Activated T-cell treated with anti-CD3 and anti-CD28 coated beads, Interleukin-2, amount 50 U/mL, for 48 hours (primary cell): ENCODE data around the gene PAX7.
"Not testable (repeated sequence)": the region's sequence is repeated elsewhere in the genome, so short reads cannot be mapped to it uniquely, and the experiment has no call there.

Source experiments
- DNase-seq, 2 experiments: peaks; one replicate each; pipeline ENCODE4 v3.0.0-alpha.2; 2020

The PAX7 gene

DNA sequence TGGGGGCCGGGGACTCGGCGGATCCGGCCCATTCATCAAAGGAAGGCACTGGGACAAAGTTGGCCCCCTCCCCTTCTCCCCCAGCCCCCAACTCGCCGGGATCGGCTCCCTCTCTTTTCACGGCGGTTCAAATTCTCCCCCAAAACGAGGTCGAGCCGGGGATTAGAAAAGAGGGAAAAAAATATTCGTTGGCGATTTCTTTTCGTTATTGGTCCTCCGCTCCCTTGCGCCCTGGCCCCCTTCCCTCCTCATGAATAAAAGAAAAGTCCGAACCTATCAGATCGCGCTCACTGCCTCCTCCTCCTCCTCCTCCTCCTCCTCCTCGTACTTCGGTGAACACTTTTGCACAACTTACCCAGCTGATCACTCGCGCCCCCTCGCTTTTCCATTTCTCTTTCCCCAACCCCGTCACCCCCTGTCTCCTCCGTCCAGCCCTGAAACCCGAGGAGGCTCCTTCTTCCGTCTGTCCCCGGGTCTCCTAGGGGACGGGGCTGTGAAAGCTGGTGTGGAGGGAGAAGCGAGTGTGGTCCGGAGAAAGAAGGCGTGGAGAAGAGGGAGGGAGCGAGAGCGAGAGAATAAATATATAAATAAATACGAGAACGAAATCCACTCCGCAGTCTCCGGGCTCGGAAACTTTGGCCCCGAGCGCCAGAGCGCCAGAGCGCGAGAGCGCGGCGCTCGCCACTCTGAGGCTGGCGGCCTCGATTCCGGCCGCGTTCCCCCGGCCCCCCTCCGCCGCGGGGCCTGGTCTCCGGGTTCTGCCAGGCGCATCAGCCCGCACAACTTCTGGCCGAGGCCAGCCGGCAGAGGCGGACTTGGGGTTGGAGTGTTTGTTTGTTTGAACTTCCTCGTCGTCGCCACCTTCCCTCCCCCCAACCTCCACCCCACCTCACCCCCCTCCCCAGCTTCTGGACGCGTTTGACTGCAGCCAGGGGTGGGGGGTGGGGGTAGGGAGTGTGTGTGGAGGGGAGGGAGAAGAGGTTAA lies at the start of gene PAX7:
Gene PAX7 (plus strand): TSS at position 336 of the 985 bp plus-strand sequence. CDS start 758 bp downstream, outside the sequence.
- DNase-seq, result no peak

DNA sequence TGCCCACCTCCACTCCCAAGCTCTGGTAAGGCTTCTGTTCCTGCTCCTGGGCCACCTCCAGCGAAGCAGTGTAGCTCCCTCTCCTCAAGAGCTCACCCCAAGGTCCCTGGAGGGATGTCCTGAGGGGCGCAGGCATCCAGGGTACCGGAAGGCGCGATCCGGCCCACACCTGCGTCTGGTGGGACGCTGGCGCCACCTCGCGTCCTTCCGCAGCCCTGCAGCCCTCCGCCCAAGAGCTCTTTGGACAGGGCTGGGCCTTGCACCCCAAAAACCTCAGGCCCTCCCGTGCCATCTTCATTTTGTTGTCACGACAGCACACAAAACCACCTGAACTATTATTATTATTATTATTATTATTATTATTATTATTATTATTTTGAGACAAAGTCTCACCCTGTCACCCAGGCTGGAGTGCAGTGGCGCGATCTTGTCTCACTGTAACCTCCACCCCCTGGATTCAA lies 49.2 kb upstream of the PAX7 start:
- DNase-seq, result peak; percentile 69 to 74

DNA sequence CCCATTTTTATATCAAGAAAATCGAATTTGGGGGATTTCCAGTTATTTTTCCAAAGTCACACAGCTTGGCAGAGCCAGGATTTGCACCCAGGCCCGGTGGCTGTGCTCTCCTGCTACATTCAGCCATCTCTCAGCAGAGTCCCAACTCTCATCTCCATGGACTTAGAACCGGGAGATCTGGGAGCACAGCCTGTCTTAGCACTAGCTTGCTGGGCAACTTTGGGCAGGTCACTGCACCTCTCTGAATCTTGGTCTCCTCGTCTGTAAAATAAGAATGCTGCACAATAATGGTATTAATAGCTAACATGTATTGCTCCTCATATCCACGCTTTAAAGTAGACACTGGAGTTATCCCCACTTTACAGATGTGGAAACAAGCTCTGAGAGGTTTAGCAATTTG lies 47.8 kb upstream of the PAX7 start:
- DNase-seq, result no peak

DNA sequence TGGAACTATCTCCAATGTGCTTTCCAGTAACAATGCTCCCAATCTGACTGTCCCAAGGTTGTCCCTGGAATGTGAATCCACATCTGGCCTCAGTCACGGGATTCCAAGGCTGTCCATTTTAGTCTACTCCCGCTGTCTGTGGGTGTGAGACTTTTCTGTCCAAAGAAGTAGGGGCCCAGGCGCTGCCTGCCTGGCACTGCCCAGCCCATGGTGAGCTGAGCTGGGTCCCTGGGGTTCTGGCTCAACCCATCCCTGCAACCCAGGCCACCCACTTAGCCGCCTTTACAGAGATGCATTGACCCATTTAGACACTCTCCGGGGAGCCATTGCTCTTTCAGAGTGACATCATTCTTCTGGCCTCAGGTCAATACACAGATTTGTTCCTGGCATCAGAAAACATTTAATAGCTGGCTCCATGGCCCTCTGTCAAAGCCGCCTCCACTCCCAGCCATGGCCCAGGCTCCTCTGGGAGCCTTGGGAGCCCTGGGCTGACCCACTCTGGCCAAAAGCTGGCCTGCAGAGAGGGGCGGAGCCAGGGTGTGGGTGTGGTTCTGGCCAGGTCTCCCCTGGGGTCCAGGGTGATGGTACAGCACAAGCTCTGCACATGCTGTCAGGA lies 47.2 kb upstream of the PAX7 start:
- no peak for DNase-seq

DNA sequence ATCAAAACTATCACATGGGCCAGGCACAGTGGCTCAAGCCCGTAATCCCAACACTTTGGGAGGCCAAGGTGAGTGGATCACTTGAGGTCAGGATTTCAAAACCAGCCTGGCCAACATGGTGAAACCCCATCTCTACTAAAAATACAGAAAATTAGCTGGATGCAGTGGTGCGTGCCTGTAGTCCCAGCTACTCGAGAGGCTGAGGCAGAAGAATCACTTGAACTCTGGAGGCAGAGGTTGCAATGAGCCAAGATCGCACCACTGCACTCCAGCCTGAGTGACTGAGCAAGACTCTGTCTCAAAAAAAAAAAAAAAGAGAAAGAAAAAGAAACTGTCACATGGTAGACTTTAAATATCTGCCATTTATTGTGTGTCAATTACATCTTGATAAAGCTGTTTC lies 44.6 kb upstream of the PAX7 start:
- not testable (repeated sequence) for DNase-seq

DNA sequence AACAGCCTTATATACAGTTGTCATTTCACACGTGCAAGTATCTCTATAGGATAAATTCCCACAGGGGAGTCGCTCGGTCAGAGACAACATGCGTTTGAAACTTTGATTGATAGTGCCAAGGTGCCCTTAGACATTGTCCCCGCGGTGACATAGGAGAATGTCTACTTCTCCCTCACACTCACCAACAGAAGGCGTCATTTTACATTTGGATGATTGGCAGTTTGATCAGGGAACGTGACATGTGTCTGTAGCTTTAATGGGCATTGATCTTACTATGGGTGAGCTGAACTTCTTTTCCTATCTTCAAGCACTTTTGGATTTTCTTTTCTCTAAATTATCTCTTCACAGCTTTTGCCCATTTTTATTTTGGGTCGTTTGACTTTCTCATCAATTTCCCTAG lies 42.6 kb upstream of the PAX7 start:
- no peak for DNase-seq

DNA sequence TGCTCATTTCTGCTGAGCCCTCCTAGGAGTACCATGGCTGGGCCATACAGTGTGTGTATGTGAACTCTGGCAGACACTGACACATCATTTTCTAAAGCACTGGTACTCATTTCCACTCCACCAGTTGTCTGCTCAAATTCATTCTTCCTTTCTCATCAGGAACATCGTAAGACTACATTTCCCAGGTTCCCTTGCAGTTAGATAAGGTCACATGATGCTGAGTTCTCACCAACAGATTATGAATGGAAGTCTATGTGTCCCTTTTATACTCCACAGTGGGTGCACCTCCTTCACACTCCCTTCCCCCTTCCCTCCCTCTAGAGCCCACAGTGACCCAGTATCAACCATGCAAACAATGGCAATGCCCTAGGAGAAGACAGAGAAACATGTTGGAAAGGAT lies 38.3 kb upstream of the PAX7 start:
- no peak for DNase-seq

DNA sequence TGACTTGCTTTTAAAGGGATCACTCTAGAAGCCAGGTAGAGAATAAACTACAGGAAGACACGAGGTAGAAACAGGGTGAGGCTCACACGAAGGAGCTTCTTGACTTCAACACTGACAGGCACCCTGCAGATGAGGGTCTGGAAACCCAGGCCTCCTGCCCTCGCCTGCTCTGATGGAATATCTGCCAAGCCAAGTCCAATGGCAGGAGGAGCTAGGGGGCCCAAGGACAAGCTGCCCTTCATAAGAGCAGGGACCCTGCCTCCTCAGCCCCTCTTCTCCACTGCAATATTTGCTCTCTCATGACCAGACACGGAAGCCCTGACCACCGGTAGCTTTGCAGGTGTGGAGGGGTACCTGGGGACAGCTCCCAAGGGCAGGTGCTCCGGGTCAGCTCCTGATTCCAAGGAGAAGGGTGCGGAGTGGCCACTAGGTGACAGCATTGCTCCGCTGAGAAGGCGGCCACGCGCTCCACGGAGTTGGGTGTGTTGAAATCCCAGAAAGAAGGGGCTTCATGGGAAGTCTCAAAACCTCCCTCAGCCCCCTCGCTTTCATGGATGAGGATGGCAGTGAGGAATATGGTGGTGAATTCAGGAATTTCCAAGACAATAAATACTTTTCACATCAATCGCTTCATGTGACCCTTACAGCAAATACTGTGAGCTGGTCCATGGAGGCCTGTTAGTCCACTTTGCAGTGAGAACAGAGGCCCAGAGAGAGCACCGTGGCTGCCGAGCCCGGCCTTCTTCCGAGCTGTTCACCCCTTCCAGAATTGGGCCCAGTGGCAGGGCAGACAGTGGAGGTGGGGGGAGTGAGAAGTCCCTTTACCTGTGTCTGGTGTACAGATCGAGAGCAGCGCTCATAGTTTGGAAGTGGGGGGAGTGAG lies 33.2 kb upstream of the PAX7 start:
- peak; percentile 72 to 73 for DNase-seq

DNA sequence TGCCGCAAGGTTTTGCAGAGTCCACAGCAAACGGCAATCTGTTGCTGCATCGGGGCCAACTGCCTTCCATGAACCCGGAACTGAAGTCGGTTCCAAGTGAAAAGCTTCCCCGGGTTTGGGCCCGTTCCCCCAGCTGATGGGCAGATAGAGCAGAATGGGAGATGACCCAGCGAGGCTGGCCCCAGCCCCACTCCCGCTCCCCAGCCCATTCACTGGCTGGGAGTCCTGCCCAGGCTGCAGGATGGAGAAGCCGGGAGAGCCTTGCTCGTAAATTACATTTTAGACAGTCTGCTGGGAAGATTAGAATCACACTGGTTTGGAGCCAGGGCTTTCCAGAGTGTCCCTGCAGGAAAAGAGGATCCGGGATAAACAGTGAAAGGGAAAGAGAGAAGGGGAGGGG lies 31.6 kb upstream of the PAX7 start:
- no peak for DNase-seq

DNA sequence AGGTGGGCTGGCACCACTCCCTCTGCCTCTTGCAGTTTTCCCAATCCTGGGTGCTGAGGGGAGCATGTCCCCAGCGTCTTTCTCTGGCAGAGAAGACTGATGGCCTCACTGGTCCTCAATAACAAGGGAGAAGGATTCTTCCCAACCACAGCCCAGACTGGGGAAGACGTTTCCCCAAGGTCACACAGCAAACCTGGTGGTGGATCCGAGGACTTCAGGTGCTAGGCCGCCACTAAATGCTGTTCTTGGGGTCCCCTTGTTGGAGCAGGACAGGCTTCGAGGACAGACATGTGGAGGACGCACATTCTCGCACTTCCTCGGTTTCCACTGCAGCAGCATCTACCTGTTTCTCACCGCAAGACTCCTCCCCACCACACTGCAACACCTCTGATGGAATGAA lies 30.9 kb upstream of the PAX7 start:
- DNase-seq, result no peak

DNA sequence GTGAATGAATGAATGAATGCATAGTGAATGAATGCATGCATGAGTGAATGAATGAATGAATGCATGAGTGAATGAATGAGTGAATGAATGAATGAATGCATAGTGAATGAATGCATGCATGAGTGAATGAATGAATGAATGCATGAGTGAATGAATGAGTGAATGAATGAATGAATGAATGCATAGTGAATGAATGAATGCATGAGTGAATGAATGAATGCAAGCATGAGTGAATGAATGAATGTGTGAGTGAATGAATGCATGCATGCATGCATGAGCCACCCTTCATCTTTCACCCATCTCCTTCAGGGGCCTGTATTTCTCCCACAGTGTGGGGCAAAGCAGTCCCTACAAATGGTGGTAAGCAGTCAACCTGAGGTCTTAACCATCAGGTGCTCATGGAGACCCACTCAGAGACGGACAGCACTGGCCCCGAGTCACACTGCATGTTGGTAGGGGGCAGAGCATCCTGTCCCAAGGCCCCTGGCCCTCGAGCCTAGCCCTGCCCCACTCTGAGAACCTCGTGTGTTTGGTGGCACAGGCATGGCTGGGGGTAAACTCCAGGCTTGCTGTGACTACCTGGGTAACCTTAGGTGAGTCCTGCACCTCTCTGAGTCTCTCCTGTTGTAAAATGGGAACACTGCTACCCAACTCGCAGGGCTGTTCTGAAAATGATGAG lies 28.0 kb upstream of the PAX7 start:
- no peak for DNase-seq

DNA sequence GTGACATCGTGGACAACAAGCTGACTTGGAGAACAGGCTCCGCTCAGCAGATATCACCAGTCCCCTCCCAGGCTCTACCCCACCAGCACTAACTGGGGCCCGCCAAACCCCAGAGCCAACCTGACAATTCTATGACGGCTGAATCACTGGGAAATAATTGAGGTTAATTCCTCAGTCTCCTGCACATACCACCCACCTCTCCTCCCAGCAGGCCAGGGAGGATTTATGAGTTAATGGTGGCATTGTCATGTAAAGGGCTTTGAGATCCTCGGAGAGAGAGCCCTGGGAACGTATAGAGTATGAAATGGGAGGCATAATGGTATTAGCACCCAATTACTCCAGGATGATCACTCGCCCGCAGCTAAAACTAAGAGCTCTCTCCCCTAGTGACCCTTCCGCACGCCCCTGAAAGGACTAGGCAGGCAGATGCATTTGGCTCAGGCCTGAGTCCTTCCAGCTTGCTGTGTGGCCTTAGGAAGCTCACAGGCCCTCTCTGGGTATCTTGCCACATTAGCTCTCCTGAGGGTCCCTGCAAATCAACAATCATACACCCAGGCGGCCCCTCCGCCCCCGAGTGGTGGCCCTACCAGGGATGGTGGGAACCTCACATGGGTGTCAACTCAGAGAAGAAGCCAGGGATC lies 27.3 kb upstream of the PAX7 start:
- DNase-seq, result no peak

DNA sequence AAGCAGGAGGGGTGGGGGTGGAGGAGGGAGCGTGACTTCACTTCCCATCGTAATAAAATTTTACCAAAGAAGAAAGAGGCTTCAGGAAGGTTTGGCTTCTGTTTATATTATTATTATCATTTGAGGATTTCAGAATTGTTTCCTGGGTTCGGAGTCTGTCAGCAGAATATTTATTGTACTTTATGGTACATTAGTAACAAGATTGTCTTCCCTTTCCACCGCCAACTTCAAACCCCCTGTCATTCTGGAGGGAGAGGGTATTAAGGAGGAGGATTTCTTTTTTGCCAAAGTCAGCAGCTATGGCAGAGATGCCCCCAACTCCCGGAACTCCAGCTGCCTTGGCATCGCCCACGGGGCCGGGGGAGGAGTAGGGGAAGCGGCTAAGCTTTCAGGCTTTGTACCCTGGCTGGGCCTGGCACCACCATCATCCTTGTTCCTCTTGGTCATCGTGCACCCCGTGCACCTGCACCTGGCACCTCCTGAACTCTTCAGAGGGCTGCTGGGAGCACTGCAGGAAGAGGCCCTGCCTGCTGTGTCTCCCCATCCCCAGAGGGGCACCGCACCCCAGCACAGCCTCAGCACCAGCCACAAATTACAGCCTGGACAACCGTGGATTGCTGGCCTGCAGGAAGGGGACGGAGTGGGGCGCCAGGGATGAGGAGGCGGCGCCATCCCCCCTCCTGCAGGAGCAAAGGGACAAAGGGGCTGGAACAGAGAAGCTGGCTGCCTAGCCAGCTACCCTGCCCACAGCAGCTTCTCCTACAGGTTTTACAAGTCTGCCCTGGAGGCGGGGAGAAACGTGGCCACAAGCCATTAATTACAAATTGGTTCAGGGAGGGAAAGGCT lies 24.0 kb upstream of the PAX7 start:
- no peak for DNase-seq

DNA sequence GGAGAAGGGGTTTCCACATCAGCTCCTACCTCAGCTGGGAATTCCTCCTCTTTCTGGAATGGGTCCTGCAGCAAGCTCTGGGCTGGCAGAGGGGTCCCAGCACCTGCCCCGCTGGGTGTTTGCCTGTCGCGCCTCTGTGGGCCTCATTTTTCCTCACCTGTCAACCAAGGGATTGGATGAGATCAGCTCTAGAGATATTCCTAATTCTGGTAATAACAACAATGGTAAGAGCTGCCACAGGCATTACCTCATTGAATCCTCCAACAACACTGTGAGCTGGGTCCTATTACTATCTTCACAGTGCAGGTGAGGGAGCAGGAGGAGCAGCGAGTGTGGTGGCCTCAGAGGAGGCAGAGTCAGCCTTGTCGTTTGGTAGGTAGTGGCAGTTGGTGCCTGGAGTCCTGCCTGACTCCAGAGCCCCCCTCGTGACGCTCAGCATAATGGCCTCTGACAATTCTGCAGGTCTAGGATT lies 23.3 kb upstream of the PAX7 start:
- DNase-seq, result no peak

DNA sequence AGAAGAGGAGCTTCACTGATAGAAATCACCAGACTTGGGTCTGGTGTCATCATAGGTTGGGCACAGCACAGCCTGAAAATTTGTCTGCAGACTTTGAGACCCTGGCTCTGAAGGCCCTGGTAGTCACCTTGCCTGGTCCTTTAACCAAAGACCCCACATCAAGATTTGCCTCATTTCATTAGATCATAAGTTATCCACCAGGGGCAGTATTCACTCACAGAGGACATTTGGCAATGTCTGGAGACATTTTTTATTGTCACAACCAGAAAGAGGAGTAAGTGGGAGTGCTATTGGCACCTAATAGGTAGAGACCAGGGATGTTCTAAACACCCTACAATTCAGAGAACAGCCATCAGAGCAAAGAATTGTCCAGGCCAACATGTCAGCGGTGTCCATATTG lies 22.1 kb upstream of the PAX7 start:
- DNase-seq, result no peak

DNA sequence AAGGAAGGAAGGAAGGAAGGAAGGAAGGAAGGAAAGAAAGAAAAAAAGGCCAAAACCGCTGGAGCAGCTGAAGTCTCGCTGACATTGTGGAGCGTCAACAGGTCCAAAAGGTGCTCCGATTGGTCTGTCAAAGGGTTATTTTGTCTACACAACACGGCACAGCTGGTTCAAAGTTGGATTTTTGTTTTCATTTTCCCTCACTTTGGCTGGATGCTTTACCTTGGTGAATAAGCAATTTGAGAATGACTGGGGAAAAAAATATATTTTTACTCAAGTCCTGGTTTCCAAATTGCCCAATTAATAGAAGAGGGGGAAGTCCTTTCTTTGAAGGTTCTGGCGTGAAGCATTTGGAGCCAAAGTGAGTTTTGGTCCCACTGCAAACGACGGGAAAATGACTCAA lies 19.3 kb upstream of the PAX7 start:
- DNase-seq, result no peak

DNA sequence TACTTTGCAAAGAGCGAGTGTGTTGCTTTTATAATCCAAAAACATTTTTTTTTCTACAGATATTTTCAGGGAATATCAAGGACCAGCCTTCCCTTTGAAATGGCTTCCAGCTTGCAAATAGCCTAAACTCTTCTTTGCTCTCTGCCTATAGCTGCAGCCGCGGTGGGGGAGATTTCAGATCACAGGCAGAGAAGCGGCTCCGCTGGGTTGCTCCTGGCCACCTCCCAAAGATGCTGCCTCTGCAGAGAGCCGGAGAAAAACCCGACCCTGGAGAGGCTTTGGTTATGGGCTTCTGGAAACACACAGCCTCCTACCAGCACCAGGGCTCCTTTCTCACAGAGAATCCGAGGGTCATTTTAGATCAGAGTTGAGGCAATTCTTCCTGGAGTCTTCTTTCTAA lies 18.6 kb upstream of the PAX7 start:
- DNase-seq, result no peak

DNA sequence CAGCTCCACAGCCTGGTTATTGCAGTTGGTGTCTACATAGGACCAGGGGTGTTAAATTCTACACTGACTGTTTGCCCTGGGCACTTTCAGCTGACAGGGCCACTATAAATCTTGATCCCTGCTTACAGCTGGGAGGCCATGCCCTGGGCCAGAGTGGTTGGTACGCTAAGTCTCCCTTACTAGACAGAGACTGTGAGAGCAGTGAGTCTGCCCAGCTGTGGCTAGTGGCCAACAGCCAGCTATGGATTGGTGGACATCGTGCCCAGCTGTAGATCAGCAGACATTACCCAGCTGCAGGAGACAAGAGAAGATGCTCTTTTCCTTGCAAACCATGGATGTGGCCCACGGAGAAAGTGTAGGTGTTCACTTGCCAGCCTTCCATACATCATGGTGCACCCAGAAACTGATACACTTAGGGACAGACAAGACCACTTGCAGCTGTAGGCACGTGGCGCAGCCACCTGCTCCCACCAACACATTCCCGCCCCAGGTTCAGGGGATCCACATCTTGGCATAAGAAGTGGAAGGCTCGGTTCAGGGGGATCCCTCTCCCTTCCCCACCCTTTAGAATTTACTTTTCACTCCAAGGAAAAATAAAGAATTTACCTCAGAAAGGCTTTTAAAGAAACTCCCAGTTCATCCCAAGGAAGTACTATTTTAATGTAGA lies 16.4 kb upstream of the PAX7 start:
- no peak for DNase-seq

DNA sequence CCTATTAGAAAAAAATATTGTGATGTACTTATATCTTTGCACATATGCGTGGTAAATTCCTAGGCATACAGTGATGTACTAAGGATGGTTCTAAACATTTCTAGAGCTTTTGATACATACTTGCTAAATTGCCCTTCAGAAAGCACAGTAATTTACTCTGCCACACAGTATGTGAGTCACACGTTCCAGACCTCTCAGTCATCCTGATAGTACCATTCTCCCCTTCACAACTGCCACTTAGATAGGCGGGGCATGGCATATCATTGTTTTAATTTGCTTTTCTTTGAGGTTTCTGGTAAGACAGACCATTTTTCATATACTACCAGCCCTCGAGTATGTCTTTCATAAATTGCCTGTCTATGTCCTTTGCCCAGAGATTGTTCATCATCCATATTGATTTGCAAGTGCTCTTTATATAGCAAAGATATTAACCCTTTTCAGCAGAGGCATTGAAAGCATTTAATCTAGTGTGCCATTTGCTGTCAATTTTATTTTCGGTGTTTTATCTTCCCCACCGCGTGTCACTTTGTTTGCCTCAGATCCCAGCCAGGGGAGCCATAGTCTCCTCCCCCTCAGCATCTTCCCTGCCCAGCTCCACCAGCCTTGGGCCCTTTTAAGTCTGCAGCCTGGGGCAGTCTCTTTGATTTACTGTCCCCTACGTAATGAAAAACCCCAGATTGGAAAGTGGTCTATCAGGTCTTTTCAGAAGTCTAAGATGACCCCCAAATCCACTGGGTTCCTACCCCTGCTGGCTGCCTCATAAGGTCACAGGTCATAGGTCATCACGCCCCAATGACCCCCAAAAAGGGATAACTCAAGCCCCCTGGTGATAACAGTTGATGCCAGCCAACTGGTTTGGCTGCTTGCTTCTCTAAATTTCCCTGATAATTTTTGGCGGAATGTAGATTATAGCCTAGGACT lies 11.8 kb upstream of the PAX7 start:
- no peak for DNase-seq
